Erythroblast (primary cell): ENCODE data around the gene CRTC3.
A peak's percentile ranks its signal among the peaks of the same experiment; 100 is the strongest.
"Not testable (repeated sequence)": the region's sequence is repeated elsewhere in the genome, so short reads cannot be mapped to it uniquely, and the experiment has no call there.

Source experiments
- DNase-seq, 2 experiments: peaks; one replicate each; lab custom pipeline; 2025; lab: John Stamatoyannopoulos, UW
- GATA1 ChIP-seq: IDR thresholded peaks from 2 replicates; pipeline ENCODE4 v1.6.1; 2011; ENCODE audit warnings: low read depth, mild to moderate bottlenecking, control low read depth, low read length, moderate library complexity
- POLR2A ChIP-seq: IDR thresholded peaks from 2 replicates; pipeline ENCODE4 v1.6.1; 2011; ENCODE audit warnings: mild to moderate bottlenecking, low read length

The CRTC3 gene

DNA sequence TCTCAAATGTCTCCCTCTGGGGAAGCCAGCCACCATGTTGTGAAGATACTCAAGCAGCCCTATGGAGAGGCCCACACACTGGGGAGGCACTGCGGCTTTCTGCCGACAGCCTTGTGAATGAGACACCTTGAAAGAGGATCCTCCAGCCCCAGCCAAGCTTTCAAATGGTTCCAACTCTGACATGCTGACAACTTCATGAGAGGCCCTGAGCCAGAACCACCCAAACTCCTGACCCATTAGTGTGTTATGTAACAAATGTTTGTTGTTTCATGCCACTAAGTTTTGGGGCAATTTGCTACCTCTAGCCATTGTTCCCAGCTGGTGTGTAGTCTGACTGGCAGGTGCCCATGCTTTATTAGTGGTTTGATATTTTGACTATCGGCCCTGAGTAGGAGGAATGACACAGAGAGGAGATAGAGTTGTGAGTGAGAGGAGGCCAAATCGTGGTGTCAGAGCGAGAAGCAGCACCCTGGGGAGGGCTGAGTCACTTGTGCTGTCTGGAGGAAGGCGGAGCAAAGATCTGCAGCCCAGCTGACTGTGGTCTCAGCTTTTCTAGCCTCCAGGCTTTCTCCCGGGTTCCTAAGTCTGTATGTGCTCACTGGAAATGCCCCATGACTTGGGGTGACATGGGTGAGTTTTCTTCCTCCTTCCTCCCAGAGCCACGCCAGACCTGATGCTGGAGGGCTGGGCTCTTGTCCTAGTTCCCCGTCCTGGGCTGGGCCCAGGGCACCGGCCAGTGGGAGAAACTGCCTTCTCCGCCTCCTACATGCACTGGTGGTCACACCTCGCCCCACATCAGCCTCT lies 130.7 kb downstream of the CRTC3 start:
- peak; percentile 80 to 86 for DNase-seq
- TF ChIP-seq POLR2A (peak; percentile 60), GATA1 (no peak)

DNA sequence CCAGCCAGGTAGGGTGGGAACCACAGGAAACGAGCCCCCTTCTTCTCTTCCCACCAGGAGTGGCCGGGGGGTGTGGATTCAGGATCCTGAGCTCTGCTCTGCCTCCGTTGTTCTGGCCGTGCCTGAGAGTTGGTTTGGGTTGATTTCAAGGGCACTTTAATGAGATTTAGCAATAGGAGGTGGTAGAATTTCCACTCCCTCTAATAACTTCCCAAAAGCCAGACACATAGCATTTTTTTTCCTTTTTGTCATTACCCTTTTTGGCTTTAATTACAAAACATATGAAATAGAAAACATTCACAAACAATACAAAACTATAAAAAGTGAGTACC lies 131.2 kb downstream of the CRTC3 start:
- not testable (repeated sequence) for DNase-seq

DNA sequence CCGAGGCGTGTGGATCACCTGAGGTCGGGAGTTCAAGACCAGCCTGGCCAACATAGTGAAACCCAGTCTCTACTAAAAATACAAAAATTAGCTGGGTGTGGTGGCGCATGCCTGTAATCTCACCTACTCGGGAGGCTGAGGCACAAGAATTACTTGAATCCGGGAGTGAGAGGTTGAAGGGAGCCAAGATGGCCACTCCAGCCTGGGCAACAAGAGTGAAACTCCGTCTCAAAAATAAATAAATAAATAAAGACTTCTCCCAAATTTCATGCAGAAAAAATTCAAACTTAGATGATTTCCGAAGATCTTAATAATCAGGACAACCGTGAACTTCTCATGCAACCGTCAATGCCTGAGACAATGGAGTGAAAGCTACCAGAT lies 134.3 kb downstream of the CRTC3 start:
- not testable (repeated sequence) for DNase-seq

DNA sequence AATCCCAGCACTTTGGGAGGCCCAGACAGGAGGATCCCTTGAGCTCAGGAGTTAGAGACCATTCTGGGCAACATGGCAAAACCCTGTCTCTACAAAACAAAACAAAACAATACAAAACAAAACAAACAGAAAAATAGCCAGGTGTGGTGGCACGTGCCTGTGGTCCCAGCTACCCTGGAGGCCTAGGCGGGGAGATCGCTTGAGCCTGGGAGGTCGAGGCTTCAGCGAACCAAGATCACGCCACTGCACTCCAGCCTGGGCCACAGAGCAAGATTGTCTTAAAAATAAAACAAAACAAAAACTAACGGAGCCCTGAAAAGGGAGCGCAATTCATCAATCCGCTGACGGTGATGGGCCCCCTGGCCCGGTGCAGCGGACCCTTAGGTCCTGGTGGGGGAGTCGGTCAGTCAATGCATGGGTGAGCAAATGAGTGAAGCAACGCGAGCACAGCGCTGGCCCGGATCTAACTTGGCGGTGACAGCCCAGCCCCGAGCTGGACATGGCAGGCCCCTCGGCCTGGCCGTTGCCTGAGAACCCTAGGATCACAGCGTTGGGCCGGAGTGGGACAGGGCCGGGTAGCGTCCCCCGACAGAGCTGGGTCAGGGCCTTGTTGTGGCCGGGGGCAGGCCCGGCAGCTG lies 135.0 kb downstream of the CRTC3 start:
- DNase-seq = peak; percentile 56 to 64
- TF ChIP-seq POLR2A = no peak
- no peak for TF ChIP-seq GATA1

DNA sequence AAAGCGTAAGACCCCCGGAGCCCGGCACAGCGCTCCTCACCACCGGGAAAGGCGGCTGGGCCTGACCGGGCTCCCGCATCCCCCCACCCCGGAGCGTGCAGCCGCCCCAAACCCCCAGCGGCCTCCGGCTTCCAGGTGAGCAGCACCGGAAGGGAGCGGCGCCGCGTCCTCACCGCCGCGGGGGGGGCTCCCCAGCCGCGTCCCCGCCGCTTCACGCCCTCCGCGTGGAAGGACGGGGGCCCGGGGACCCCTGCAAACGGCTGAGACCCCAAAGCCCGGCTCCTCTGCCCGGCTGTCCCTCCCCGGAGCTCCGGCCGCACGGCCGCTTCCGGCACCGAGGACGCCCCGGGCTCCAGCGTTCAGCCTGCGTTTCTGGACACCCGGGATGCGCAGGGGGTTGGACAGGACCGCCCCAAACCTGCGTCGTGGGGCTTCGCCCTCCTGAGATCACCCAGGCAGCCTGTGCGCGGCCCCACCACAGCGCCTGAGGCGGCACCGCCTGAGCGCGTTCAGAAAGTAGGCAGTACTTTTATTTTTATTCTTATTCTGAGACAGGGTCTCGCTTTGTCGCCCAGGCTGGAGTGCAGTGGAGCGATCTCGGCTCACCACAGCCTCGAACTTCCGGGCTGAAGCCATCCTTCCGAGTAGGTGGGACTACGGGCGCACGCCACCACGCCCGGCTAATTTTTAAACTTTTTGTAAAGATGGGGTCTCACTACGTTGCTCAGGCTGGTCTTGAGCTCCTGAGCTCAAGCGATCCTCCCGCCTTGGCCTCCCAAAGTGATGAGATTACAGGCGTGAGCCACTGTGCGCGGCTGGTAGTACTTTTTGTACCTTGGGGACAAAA lies 135.8 kb downstream of the CRTC3 start:
- TF ChIP-seq POLR2A (peak; percentile 85), GATA1 (no peak)
- DNase-seq = peak; percentile 82 to 87

DNA sequence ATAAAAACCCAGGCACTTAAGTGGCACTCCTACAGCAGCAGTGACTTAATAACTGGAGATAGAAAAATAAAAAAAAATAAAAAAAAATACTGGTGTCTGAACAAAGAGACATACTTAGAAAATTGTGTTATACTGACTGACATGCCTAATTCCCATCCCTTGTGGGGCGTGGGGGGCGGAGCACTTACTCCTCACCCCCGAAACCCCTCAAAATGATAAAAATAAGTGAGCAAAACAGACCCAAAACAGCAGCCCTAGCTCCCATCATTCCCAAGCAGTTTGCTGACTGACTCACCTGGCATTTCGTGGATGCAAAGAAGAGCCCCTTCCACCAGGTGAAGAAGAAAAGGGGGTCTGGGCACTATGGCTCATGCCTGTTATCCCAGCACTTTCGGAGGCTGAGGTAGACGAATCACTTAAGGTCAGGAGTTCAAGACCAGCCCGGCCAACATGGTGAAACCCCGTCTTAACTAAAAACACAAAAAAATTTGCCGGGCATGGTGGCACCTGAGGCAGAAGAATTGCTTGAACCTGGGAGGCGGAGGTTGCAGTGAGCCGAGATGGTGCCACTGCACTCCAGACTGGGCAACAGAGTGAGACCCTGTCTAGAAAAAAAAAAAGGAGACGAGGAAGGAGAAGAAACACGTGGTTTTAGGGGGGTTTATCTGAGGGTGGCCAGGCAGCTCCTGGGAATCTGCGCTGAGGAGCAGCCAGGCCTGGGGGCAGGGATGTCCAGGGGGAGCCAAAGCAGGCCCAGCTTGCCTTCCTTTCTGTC lies 136.6 kb downstream of the CRTC3 start:
- DNase-seq = no peak
- no peak for TF ChIP-seq GATA1
- TF ChIP-seq POLR2A = no peak

DNA sequence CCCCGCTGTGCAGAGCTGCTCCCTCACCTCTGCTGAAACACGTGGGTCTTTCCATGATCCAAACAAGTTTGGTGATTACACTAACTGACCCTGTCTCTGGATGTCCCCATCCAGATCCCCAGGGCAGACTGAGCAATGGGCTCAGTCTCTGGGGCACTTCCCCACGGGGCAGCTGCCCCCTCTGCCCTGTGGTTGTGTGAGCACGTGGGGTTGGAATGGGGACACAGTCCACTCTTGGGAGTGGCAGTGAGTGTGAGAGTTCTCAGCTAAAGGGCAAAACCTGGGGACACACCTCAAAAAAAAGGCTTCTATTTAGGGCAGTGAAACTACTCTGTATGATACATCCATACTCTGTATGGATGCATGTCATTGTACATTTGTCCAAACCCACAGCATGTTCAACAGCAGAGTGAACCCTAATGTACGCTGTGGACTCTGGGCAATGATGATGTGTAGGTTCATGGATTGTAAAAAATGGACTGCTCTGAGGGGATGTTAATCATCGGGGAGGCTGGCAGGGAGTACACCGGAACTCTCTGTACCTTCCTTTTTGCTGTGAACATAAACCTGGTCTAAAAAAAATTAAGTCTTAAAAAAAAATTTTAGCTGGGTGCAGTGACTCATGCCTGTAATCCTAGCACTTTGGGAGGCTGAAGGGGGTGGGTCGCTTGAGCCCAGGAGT lies 137.5 kb downstream of the CRTC3 start:
- TF ChIP-seq GATA1 (no peak), POLR2A (no peak)
- no peak for DNase-seq

DNA sequence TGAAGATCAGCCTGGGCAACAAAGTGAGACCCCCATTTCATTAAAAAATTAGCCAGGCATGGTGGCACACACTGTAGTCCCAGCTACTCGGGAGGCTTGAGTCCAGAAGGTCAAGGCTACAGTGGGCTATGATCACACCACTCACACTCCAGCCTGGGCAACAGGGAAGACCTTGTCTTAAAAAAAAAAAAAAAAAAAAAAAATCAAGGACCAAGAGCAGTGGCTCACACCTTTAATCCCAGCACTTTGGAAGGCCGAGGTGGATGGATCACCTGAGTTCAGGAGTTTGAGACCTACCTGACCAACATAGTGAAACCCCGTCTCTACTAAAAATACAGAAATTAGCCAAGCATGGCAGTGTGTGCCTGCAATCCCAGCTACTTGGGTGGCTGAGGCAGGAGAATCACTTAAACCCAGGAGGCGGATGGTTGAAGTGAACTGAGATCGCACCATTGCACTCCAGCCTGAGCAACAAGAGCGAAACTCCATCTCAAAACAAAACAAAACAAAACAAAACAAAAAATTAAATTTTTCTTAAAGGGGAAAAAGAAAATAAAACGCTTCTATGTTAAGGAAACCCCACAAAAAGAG lies 138.1 kb downstream of the CRTC3 start:
- DNase-seq = not testable (repeated sequence)

DNA sequence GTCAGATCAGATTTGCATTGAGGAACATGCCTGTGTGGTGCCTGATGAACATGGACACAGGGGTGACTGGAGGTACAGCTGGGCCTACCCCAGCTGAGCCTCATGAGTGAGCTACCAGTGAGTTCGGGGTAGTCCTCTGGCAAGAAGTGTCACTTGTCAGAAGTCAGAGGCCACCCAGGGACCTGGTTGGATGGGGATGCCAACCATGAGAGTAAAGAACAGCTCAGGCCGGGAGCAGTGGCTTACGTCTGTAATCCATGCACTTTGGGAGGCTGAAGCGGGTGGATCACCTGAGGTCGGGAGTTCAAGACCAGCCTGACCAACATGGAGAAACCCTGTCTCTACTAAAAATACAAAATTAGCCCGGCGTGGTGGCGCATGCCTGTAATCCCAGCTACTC lies 140.9 kb downstream of the CRTC3 start:
- DNase-seq = not testable (repeated sequence)

DNA sequence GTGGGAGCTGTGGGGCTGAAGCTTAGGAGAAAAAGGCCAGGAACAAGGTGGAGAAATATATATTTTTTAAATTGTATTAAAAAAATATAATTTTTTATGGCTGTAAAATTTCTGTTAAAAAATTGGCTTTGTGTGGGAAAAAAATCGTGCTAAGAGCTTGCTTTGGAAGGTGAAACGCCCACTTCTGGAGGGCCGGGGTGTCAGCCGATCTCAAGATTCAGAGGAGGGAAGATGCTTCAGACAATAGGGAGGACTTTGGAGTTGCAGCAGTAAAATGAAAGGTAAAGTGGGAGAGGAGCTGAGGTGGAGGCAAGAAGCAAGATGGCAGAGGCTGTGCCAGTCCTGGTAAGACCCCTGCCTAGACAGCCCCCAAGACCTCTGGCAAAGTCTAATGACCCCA lies 141.5 kb downstream of the CRTC3 start:
- no peak for DNase-seq

DNA sequence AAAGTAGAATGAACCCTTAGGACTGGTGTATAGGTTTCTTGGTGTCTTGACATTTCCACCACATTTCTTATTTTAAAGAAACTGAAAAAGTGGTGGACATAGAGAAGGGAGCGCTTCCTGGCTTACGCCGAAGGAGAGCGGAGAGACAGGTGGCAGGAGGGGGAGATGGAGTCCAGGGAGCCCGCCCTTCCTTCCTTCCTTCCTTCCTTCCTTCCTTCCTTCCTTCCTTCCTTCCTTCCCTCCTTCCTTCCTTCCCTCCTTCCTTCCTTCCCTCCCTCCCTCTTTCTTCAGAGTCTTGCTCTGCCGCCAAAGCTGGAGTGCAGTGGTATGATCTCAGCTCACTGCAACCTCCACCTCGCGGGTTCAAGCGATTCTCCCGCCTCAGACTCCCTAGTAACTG lies 143.6 kb downstream of the CRTC3 start:
- not testable (repeated sequence) for DNase-seq

More for the DNA sequence above, 141.5 kb downstream of the CRTC3 start:
- TF ChIP-seq GATA1 = no peak
- TF ChIP-seq POLR2A = no peak

DNA sequence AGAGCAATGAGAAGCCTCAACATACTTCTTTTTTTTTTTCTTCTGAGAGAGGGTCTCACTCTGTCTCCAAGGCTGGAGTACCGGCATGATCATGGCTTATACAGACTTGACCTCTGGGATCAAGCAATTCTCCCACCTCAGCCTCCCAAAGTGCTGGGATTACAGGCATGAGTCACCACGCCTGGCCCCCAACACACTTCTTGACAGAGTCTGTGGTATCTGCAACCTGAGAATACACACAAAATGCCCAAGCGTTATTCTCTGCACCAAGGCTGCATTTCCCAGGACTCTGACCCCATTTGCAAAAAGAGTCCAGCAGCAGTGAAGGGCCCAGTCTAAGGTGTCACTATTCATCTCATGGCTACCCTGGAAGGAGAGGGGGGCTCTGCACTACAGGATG lies 144.8 kb downstream of the CRTC3 start:
- no peak for TF ChIP-seq POLR2A
- no peak for DNase-seq

DNA sequence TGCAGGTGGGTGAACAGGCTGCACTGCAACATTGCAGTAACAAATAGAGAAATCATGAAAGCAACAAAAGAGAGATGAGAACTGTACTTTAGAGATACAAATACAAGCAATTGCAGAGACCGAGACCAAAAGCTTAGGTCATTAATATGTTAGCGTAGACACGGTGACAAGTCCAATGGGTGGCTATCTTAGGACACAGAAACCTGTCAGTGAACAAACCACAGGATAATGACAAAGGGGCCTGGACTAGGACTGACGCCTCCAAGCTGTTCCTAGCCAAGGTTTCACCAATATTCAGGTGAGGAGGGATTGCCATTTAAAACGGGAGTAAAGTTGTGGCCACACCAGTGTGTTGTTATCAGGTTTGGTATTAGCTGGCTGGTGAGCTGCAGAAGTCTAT lies 145.7 kb downstream of the CRTC3 start:
- no peak for TF ChIP-seq GATA1
- TF ChIP-seq POLR2A = no peak
- no peak for DNase-seq
